Stimulated activated CD4-positive, alpha-beta T cell treated with anti-CD3 and anti-CD28 coated beads, Interleukin-1b, Interleukin-23, amount 100 ng/mL, for 4 hours (primary cell): ENCODE data around the gene ABHD12.

Source experiments
- DNase-seq, 2 donors: peaks; one replicate each; pipeline ENCODE4 v3.0.0-alpha.2; 2020; ENCODE audit warnings: low read depth in 2 of 2

The ABHD12 gene

DNA sequence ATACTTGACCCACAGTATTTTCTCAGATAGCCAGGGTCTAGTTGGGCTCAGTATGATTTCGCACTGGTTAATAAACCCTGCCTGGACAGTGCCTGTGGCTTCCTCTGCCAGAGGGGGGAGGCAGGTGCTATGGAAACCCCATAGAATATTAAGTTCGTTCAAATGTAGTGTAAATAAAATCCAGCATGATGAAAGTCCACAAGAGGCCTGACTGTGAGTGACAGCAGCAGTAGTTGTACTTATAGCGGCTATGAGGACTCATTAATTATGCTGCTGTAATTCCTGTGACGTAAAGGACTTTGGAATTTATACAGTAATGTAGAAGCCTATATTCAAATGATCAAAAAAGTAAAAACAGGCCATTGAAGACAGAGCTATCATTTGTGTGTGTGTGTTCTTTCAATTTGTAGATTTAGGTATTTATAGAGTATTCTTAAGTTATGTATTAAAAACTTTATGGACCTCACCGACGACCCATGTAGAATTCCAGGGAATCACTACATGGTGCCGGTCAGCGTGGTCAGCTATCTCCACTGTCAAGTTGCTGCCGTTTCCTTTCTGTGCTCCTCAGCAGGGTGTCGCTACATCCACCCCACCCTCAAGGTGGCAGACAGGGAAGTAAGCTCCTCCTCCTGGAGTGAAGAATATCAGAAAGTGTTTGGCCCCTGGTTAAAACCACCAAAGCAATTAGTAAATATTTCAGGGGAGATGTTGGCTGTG lies 132.7 kb downstream of the ABHD12 start:
- no peak for DNase-seq

- no peak for DNase-seq
Observed at GRCh38 chr20:25257130-25257529, 133.5 kb downstream of the ABHD12 start.

GRCh38 chr20:25256226-25256859 lies 134.3 kb downstream of the ABHD12 start:
- DNase-seq = no peak

DNA sequence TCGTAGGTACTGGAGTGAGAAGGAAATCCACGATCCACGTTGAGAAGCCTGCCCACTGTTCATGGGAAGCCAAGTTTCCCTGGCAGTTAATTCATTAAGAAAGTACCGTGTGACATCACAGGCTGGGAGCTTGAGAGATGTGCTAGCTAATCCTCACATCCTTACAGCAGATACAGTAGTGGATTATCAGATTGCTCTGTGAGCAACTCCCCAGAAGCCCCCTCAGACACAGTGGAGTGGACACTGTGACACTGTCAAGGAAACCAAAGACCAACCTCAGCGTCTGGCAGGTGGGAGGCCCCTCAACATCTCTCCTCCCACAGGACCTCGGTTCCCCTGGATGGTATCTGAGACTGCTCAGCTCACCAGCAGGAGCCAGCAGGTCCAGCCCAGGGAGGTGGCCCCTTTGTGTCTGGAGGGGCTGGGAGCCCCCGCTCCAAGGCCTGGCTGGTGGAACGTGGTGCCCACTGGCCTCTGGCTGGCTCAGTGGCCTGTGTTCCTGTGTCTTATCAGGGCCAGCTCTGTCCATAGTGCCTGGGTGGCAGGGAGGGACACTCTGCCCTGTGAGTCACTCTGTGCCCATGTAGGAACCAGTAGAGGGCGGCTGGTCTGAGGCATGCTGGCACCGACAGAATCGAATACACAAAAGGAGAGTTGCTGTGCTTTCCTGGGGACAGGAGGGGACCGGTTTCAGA lies 135.5 kb downstream of the ABHD12 start:
- DNase-seq = no peak

- no peak for DNase-seq
Observed at GRCh38 chr20:25254571-25254970, 136.1 kb downstream of the ABHD12 start.

DNA sequence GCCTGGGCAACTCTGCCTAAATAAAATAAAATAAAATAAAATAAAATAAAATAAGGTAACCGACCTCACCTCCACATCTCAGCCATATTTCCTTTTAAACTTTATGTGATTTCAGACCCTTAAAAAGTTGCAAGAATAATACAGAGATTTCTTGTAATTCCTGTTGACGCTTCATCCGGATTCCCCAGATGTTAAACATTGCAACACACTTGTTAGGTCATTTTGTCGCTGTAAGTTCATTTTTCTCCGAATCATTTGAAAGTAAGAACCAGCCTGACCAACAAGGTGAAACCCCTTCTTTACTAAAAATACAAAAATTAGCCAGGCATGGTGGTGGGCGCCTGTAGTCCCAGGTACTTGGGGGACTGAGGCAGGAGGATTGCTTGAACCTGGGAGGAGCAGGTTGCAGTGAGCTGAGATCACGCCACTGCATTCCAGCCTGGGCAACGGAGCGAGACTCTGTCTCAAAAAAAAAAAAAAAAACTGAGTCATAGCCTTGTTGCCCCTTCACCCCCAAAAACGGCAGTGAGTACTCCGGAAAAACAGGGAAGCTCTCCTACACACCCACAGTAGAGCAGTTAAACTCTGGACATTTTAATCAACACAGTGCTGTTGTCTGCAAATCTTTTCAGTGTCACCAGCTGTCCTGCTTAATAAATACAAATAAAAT lies 136.9 kb downstream of the ABHD12 start:
- no peak for DNase-seq

DNA sequence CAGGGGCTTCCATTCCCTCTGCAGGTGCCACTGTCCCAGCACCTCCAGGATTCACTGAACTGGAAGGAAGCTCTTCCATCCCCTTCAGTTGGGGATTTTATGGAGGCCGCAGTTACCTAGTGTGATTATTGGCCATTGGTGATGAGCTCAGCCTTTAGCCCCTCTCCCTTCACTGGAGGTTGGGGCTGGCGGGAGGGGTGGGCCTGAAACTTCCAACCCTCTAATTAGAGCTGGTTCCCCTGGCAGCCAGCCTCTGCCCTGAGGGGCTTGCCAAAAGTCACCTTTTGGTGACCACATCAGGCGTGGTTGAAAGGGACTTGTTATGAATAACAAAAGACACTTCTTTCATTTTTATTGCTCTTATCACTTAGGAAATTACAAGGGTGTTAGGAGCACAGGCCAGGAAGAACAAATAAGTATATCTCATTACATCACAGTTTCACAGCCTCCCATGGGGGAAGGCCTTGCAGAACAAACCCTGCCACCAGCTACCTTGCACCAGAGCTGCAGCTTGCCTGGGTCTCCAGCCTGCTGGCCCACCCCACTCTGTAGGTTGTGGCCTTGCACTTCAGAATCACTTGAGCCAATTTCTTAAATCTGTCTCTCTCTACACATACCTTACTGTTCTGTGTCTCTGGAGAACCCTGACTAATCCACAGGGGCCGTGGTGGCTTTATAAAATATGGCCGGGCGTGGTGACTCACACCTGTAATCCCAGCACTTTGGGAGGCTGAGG lies 137.8 kb downstream of the ABHD12 start:
- no peak for DNase-seq

GRCh38 chr20:25252230-25252651 lies 138.4 kb downstream of the ABHD12 start:
- DNase-seq = no peak

GRCh38 chr20:25251558-25251957 lies 139.1 kb downstream of the ABHD12 start:
- no peak for DNase-seq

GRCh38 chr20:25251019-25251418 lies 139.6 kb downstream of the ABHD12 start:
- no peak for DNase-seq

- DNase-seq = no peak
Observed at GRCh38 chr20:25250508-25250907, 140.1 kb downstream of the ABHD12 start.
